Stimulated activated CD4-positive, alpha-beta T cell treated with anti-CD3 and anti-CD28 coated beads, Interleukin-4, amount 100 ng/mL, for 4 hours (primary cell): Measurements from ENCODE around the gene PTGES3L.
"Not testable (repeated sequence)": the region's sequence is repeated elsewhere in the genome, so short reads cannot be mapped to it uniquely, and the experiment has no call there.

Source experiments
- DNase-seq, 2 experiments: peaks; one replicate each; pipeline ENCODE4 v3.0.0-alpha.2; 2020

Gene PTGES3L

DNA sequence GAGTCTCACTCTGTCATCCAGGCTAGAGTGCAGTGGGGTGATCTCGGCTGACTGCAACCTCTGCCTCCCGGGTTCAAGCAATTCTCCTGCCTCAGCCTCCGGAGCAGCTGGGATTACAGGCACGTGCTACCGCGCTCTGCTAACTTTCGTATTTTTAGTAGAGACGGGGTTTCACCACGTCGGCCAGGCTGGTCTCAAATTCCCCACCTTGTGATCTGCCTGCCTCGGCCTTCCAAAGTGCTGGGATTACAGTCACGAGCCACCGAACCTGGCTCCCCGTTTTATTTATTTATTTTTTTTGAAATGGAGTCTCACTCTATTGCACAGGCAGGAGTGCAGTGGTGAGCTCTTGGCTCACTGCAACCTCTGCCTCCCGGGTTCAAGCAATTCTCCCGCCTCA, 4.2 kb downstream of the PTGES3L start:
- not testable (repeated sequence) for DNase-seq

- DNase-seq, result no peak
Observed at GRCh38 chr17:42975265-42975664, 4.6 kb downstream of the PTGES3L start.

DNA sequence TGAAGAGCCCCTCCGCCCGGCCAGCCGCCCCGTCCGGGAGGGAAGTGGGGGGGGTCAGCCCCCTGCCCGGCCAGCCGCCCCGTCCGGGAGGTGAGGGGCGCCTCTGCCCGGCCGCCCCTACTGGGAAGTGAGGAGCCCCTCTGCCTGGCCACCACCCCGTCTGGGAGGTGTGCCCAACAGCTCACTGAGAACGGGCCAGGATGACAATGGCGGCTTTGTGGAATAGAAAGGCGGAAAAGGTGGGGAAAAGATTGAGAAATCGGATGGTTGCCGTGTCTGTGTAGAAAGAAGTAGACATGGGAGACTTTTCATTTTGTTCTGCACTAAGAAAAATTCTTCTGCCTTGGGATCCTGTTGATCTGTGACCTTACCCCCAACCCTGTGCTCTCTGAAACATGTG, 6.6 kb downstream of the PTGES3L start:
- not testable (repeated sequence) for DNase-seq

DNA sequence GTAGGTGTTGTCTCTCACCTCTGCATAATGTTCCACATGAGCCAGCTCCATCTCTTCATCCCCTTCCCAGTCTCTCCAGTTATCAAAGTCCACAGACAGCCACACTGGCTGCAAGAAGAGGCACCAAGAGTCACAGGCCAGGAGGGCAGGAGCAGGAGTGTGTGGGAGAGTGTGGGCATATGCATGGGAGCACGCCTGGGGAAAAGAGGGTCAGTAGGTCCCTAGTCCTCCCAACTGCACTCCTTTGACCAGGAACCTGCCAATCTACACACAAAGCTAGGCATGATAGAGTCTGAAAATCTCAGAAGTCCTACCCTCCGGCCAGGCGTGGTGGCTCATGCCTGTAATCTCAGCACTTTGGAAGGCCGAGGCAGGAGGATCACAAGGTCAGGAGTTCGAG, 8.3 kb downstream of the PTGES3L start:
- DNase-seq, result no peak

- no peak for DNase-seq
Observed at GRCh38 chr17:42969001-42969581, 10.8 kb downstream of the PTGES3L start.

GRCh38 chr17:42967925-42968324, 12.0 kb downstream of the PTGES3L start:
- no peak for DNase-seq

DNA sequence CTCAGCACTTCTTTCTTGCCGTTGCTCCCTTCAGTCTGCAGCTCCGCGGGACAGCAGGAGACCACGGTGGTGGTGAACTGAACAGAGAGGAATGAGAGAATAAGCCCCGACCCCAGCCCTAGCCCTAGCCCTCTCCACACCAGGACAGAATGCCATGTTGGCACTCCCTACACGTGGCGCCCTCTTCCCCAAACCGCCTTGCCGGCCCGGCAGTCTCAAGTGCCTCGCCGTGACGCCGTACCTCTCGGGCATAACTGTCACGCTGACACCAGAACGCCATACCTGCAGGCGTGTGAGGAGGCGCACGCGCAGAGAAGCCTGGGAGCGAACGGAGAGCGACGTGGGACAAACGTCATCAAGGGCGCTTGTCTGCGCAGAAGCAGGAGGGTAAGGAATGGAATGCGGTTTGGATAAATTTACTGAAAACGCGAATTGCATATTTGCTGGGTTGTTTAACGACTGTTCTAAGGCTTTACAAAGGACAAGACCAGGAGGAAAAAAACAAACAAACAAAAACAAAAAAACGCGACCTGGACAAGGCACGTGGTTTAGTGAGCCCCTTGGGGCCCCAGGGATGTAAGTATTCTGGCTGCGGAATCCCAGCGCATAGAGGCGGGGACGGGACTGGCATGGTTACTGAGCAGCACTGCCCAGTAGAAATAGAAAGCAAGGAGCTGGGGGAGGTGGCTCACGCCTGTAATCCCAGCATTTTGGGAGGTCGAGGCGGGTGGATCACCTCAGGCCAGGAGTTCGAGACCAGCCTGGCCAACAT, 15.5 kb downstream of the PTGES3L start, which contains the start of gene AARSD1:
TSS of gene AARSD1 (minus strand) at position 294 of the 772 bp plus-strand sequence. CDS start at position 280, 14 bp downstream.
- peak; percentile 83 to 88 for DNase-seq

- DNase-seq, result no peak
Observed at GRCh38 chr17:42953669-42954068, 26.2 kb downstream of the PTGES3L start.

- no peak for DNase-seq
Observed at GRCh38 chr17:42950044-42950783, 29.7 kb downstream of the PTGES3L start.

DNA sequence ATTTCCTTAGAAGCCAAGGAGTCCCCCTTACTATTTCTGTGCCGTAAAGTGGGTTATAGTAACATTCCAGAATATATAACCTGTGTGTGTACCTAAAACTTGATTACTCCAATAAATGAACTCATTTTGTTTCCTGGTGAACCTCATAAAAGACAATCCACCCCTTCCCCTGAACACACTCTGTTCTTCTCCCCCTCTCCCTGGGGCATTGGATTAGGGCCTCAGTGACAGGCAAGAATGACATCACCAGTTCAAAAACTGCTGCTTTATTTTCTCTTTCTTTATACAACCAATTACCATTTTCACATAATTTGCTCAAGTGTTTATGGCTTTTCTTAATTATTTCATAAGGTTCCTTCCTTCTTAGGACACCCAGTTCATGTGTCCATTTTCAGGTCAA, 33.1 kb downstream of the PTGES3L start:
- no peak for DNase-seq

GRCh38 chr17:42944211-42944610, 35.7 kb downstream of the PTGES3L start:
- no peak for DNase-seq

- peak; percentile 3 to 5 for DNase-seq
Observed at GRCh38 chr17:42937712-42938596, 41.9 kb downstream of the PTGES3L start.

DNA sequence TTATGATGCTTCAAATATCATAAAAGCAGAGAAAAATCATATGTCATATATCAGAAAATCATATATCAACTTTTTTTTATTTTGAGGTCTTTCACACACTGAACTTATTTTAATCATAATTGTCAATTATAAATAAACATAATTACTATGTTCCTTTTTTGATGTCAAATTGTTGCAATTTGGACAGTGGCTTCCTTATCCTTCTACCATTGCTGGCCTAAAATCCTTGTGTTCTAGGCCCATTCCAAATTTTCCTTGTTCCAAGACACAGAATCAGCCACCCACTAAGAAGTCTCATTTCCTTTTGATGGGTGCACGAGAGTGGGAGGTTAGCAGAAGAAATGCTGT, 50.4 kb downstream of the PTGES3L start:
- DNase-seq, result no peak

DNA sequence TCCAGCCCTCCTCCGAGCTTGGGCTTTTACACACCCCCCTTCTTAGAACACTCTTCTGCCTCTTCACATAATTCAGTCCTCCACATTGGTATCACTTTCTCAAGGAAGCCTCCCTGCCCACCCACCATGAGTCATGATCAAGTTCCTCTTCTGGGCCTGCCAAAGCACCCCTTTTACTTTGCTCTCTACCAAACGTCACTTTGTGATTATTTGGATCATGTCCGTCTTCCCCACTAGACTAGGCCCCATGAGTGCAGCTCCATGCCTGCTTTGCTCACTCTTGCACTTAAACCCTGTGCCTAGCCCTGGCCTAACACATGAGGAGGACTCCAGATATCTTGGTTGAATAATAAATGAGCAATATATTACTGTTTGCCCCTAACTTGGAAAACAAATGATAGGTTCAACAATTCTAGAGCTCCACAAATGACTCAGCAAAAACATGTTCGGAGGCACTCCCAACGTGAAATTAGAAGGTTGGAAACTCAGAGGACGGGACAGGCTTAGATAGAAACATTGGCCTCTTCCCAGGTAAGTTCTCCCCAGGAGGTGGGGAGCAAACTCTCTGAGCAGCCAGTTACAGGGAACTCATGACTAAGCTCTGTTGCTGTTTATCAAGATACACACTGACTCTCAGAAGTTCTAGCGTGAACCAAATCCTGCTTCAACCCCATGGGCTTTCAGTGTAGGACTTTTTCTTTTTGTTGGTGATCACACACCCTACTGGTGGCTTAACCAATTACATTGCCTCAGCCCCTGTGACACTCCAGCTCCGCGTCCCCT, 51.0 kb downstream of the PTGES3L start:
- peak; percentile 7 to 27 for DNase-seq

DNA sequence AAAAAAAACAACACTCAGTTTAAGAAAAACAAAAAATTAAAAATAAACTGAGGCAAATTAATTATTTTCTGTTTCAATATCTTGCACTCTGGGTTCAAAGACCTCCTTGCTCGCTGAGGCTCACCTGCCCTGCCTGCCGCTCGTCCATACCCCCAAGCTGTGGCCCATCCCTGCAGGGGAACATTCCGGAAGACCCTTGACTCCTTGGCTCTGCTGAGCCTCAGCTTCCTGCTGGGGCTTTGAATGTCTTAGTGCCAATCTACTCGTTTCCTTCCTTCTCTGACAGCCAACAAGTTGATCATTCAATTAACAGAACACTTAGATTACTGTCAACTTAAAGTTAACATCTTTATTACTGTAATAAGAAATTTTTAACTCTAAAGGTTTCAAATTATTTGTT, 55.0 kb downstream of the PTGES3L start:
- no peak for DNase-seq

DNA sequence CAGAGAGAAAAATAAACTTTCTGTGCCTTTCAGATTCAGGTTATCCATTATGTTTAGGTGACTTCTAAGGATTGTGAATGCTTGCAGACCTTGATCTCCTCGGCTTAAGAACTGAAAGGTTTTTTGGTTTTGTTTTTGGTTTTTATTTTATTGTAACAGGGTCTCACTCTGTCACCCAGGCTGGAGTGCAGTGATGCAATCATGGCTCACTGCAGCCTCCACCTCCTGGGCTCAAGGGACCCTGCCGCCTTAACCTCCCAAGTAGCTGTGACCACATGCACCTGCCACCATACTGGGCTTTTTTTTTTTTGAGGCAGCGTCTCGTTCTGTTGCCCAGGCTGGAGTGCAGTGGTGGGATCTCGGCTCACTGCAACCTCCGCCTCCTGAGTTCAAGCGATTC, 56.4 kb downstream of the PTGES3L start:
- DNase-seq, result not testable (repeated sequence)

- no peak for DNase-seq
Observed at GRCh38 chr17:42922294-42922693, 57.6 kb downstream of the PTGES3L start.

- DNase-seq, result no peak
Observed at GRCh38 chr17:42920922-42921321, 59.0 kb downstream of the PTGES3L start.

- DNase-seq, result no peak
Observed at GRCh38 chr17:42920106-42920900, 59.6 kb downstream of the PTGES3L start.

DNA sequence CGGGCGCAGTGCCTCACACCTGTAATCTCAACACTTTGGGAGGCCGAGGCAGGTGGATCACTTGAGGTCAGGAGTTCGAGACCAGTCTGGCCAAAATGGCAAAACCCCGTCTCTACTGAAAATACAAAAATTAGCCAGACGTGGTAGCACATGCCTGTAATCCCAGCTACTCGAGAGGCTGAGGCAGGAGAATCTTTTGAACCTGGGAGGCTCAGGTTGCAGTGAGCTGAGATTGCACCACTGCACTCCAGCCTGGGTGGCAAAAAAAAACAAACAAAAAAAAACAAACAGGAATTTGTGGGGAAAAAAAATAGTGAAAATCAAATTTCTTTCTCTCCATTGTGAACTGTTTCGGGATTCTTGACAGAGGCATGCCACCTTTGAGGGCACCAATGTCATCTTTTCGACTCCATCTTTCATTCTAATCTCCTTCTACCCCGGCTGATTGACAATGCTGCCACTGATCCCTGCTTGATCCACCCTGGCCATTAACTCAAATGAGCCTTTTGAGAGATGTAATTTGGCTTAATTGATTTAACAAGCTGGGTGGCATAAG, 60.3 kb downstream of the PTGES3L start:
- DNase-seq, result not testable (repeated sequence)
